Measurements from ENCODE around the gene SECISBP2. TPM values are rescaled to one million over a fixed set of nuclear protein-coding genes. Genes with fewer than 3 reads are reported as not detected.
"Not testable (repeated sequence)": the region's sequence is repeated elsewhere in the genome, so short reads cannot be mapped to it uniquely, and the experiment has no call there.

Gene SECISBP2
- total and polyA plus RNA-seq, 3 donors from 2014 or later = 127 to 176 (median 145) TPM

DNA sequence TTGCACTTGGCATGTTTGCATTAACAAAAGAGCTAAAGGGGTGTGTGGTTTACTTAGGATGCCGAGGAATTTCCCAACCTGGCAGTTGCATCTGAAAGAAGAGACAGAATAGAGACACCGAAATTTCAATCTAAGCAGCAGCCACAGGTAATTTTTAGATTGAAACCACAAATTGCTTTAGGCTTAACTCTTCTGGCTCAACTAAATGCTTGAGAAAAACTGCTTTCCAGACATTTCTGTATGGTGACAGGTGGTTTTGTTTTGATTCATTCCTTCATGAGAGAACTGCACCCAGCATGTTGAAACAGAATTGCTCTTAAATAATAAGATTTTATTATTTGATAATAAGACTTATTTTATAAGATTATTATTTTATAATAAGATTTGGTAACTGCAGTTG, 21.5 kb downstream of the SECISBP2 start:
- TF ChIP-seq, protein P1, sequence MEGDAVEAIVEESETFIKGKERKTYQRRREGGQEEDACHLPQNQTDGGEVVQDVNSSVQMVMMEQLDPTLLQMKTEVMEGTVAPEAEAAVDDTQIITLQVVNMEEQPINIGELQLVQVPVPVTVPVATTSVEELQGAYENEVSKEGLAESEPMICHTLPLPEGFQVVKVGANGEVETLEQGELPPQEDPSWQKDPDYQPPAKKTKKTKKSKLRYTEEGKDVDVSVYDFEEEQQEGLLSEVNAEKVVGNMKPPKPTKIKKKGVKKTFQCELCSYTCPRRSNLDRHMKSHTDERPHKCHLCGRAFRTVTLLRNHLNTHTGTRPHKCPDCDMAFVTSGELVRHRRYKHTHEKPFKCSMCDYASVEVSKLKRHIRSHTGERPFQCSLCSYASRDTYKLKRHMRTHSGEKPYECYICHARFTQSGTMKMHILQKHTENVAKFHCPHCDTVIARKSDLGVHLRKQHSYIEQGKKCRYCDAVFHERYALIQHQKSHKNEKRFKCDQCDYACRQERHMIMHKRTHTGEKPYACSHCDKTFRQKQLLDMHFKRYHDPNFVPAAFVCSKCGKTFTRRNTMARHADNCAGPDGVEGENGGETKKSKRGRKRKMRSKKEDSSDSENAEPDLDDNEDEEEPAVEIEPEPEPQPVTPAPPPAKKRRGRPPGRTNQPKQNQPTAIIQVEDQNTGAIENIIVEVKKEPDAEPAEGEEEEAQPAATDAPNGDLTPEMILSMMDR (IDR thresholded peaks at IDR 0.05) = no peak
- no peak for TF ChIP-seq POLR2A (IDR thresholded peaks at IDR 0.05)
- no peaks in the 10 kb centered on the region for H3K27me3 ChIP-seq
- H3K9me3 ChIP-seq = no peaks in the 10 kb centered on the region
- no peak for DNase-seq
- H3K4me1 ChIP-seq = no peaks in the 10 kb centered on the region
- no peaks in the 10 kb centered on the region for H3K36me3 ChIP-seq (ENCODE audit: low read depth, missing control alignments)
- no peak overlapping the region for H3K27ac ChIP-seq
- 92 to 96% methylated on average over 2 of the region's 2 CpGs for WGBS, 2 donors
- no peak overlapping the region for H3K4me3 ChIP-seq
- intact Hi-C loops (cut with DNase I; ENCODE audit: low total_unique reads) = no loop called here

DNA sequence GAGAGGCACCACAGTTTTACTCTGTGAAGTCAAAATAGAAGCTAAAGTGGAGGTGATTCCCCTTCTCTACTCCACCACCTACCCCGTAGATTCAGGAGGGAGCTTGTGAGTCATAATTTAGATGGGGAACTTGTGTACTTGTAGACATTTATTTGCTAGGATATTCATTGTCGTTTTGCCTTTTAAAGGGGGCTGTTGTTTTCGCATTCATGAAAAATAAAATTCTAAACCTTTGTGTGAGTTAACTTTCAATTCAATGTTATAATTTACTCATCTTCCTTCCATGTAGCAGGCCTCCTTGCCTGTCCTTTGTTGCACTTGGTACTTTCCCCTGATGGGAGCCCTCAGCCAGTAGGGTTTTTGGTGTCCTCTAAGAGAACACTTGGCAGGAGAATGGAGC, 22.0 kb downstream of the SECISBP2 start:
- Histone ChIP-seq H3K4me1 (no peaks in the 10 kb centered on the region), H3K4me3 (no peak overlapping the region), H3K27me3 (no peaks in the 10 kb centered on the region), H3K9me3 (no peaks in the 10 kb centered on the region), H3K36me3 (ENCODE audit: low read depth, missing control alignments) (no peaks in the 10 kb centered on the region), H3K27ac (no peak overlapping the region)
- WGBS, 2 donors = 95% methylated on average over 3 of the region's 3 CpGs
- no peak for DNase-seq
- TF ChIP-seq POLR2A (IDR thresholded peaks at IDR 0.05) = no peak
- TF ChIP-seq, protein P1 (IDR thresholded peaks at IDR 0.05) = no peak
- intact Hi-C loops (cut with DNase I; ENCODE audit: low total_unique reads) = no loop called here

DNA sequence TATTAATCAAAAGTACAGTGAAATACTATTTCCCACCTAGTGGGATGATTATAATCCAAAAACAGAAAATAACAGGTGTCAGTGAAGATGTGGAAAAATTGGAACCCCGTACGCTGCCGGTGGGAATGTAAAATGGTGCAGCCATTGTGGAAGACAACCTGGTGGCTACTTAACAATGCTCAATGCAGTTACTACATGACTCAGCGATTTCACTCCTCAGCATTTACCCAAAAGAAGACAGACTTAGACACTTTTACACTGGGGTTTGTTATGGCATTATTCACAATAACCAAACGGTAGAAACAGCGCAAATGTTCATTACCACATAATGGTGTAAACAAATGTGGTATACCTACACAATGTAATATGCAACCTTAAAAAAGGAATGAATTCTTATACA, 23.9 kb downstream of the SECISBP2 start:
- no peak for TF ChIP-seq POLR2A (IDR thresholded peaks at IDR 0.05)
- TF ChIP-seq, protein P1 (IDR thresholded peaks at IDR 0.05) = no peak
- Histone ChIP-seq H3K36me3 (ENCODE audit: low read depth, missing control alignments) (no peaks in the 10 kb centered on the region), H3K4me3 (no peak overlapping the region), H3K27ac (no peak overlapping the region), H3K9me3 (no peaks in the 10 kb centered on the region), H3K27me3 (no peaks in the 10 kb centered on the region), H3K4me1 (no peaks in the 10 kb centered on the region)
- intact Hi-C loops (cut with DNase I; ENCODE audit: low total_unique reads) = no loop called here
- WGBS, 2 donors = 96 to 97% methylated on average over 6 of the region's 6 CpGs
- DNase-seq = no peak

- intact Hi-C loops (cut with DNase I; ENCODE audit: low total_unique reads) = no loop called here
- no peak overlapping the region for H3K4me3 ChIP-seq
- H3K4me1 ChIP-seq = no peaks in the 10 kb centered on the region
- no peaks in the 10 kb centered on the region for H3K36me3 ChIP-seq (ENCODE audit: low read depth, missing control alignments)
- no peak overlapping the region for H3K27ac ChIP-seq
- TF ChIP-seq, protein P1 (IDR thresholded peaks at IDR 0.05) = no peak
- no peak for TF ChIP-seq POLR2A (IDR thresholded peaks at IDR 0.05)
- no peaks in the 10 kb centered on the region for H3K9me3 ChIP-seq
- 96 to 100% methylated on average over 1 of the region's 1 CpG for WGBS, 2 donors
- H3K27me3 ChIP-seq = no peaks in the 10 kb centered on the region
- no peak for DNase-seq
These were observed 24.6 kb downstream of the SECISBP2 start for GRCh38 chr9:89342948-89343347.

DNA sequence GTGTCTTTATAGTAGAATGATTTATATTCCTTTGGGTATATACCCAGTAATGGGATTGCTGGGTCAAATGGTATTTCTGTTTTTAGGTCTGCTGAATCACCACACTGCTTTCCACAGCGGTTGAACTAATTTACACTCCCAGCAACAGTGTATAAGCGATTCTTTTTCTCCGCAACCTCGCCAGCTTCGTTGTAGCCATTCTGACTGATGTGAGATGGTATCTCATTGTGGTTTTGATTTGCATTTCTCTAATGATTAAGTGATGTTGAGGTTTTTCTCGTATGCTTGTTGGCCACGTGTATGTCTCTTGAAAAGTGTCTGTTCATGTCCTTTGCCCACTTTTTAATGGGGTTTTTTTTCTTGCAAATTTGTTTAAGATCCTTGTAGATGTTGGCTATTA, 25.5 kb downstream of the SECISBP2 start:
- H3K36me3 ChIP-seq (ENCODE audit: low read depth, missing control alignments); H3K27ac ChIP-seq; H3K4me3 ChIP-seq; H3K27me3 ChIP-seq; intact Hi-C loops (cut with DNase I; ENCODE audit: low total_unique reads); H3K4me1 ChIP-seq; DNase-seq; H3K9me3 ChIP-seq: not testable (repeated sequence)
- 97% methylated on average over 7 of the region's 7 CpGs for WGBS, 2 donors
